Measurements from ENCODE around the gene IGFBP7.

DNA sequence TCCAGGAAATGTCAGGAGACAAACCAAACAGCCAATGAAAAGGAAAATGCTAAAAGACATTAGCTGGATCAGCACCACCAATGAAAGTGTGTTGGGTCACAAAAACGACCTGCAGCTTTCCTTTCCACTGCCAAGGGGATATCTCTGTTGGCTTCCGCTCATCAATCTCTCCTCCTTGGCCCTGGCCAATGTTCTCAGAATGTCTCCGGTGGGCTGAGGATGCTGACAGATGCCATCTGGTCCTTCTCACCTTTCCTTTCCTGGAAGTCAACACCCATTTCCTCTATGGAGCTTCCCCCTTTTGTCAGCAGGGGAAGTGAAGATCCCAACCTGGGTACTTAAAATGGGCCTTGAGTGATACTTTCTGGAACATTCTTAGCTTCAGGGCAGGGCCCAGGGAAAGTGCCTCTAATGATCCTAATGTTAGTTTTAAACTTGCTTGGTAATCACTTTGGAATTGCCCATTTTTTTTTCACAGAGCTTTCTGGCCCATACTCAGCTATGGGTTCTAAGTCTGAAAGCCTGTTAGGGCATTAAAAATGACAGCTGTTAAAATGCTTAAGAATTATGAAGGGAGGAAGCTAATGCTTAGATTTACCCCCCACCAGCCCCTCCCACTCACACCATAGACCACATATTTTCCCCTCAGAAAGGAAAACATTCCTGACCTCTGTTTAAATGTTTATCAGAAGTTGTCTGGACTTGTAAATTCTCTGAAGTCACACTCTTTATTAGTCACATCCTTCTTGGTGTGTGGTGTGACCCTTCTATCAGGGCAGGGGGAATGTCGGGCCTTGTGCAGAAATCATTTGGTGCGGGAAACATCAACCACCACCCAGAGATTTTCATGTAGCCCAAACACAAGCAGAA is 29.2 kb downstream of the IGFBP7 start:
- no peak for TF ChIP-seq EZH2 (IDR thresholded peaks at IDR 0.05; ENCODE audit: low read length, missing control alignments)
- TF ChIP-seq, protein P1, sequence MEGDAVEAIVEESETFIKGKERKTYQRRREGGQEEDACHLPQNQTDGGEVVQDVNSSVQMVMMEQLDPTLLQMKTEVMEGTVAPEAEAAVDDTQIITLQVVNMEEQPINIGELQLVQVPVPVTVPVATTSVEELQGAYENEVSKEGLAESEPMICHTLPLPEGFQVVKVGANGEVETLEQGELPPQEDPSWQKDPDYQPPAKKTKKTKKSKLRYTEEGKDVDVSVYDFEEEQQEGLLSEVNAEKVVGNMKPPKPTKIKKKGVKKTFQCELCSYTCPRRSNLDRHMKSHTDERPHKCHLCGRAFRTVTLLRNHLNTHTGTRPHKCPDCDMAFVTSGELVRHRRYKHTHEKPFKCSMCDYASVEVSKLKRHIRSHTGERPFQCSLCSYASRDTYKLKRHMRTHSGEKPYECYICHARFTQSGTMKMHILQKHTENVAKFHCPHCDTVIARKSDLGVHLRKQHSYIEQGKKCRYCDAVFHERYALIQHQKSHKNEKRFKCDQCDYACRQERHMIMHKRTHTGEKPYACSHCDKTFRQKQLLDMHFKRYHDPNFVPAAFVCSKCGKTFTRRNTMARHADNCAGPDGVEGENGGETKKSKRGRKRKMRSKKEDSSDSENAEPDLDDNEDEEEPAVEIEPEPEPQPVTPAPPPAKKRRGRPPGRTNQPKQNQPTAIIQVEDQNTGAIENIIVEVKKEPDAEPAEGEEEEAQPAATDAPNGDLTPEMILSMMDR (conservative IDR thresholded peaks at IDR 0.05 in 1 of 2, IDR thresholded peaks at IDR 0.05 in 1 of 2; ENCODE audit: low read depth in 1 of 2, low read length in 2 of 2): no peak
